ENCODE measurements around the gene PHACTR1.
A peak's percentile ranks its signal among the peaks of the same experiment; 100 is the strongest.
"Not testable (repeated sequence)": the region's sequence is repeated elsewhere in the genome, so short reads cannot be mapped to it uniquely, and the experiment has no call there.

Gene PHACTR1

DNA sequence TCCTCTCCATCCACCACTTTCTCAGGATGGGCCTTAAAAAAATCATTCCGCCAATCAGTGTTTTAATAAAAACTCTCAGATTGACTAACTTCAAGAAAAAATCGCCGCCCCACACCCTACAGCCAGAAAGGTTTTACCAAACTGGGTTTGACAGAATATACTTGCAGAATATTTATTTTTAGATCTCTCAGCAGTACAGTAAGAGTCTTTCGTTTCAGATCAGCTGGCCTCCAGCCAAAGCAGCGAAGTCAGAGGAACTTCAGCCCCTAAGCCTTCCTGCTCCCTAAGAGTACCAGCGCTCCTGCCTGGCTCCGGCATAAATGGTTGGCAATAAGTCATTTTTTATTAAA is 587.1 kb downstream of the PHACTR1 start:
- FAIRE-seq (no peak), DNase-seq (ENCODE audit: low spot score) (peak; percentile 20)

DNA sequence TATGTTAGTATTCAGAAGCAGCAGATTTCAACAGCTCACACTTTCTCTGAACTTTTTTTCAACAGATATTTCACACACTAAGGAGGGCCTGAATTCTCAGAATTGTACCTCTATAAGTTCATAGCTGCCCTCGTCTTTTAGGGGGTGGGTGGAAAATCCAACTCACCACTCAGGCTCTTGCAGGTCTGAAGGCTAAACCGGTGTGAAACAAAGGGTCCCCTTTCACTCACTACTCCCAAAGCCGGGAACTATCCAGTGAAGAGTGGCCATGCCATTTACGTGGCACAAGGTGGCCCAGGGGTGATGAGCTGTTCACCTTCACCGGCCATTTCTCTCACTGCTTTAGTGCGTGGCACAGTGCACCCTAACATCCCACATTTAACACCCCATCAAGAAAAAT is 587.5 kb downstream of the PHACTR1 start:
- no peak for FAIRE-seq
- no peak for DNase-seq (ENCODE audit: low spot score)

DNA sequence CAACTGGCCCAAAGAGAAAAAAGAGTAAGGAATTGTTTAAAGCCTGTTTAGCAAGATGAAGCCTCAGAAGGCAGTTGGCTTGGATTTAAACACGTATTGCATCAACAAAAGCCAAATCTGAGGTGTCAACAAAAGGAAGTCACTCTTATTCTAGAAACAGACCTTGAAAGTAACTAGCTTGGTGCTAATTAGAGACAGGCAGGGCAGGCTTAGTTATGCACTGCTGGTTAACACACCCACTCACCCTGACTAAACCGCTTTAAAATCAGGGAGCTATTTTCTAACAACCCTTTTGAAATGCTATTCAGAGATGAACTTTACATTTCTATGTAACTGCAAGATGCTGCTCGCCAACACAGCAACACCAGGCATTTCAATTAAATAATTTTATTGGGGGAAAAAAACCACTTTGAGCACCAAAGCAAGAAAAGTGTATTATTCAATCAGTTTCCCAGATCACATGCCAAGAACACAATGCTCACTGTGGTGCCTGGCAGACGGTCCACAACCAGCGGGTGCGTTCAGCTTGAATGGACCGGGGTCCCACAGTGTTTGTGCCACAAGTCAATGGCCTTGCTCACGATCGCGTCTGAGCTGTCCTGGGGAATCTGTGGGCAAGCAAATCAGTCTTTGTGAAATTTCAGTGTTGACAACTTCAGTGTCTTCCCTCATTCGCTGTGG is 588.2 kb downstream of the PHACTR1 start:
- no peak for DNase-seq (ENCODE audit: low spot score)
- no peak for FAIRE-seq

DNA sequence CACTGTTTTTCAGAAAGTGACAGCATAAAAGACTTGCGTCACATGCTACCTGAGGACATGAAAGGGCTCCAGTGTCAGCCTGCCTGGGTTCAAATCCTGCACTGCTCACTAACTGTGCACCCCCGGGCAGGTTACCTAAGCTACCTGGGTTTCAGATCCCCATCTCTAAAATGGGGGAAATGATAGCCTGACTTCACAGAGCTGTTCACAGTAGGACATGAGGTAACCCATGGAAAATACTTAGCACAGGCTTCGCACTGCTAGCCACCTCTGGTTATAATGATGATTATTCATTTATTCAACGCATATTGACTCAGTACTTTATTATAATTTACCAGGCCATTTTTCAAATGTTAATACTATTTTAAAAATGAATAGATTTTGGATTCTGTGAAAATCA is 588.7 kb downstream of the PHACTR1 start:
- DNase-seq (ENCODE audit: low spot score) (no peak), FAIRE-seq (no peak)

DNA sequence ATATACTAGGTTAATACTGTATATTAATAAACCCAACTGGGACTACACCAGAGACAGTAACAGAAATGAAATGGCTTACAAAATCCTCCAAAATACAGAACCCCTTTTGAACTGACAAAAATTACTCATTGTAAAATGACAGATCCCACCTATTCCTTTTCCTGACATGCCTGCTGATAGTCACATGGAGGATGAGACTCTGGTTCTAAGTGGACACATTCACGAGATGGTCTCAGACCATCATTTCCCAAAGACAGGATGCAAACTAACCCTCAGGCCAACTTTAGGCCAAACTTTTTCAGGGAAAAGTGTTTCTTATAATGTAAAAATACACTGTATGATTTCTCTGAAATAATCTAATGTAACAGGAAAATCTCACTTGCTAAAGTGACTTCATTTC is 589.2 kb downstream of the PHACTR1 start:
- DNase-seq (ENCODE audit: low spot score): no peak
- FAIRE-seq: no peak

DNA sequence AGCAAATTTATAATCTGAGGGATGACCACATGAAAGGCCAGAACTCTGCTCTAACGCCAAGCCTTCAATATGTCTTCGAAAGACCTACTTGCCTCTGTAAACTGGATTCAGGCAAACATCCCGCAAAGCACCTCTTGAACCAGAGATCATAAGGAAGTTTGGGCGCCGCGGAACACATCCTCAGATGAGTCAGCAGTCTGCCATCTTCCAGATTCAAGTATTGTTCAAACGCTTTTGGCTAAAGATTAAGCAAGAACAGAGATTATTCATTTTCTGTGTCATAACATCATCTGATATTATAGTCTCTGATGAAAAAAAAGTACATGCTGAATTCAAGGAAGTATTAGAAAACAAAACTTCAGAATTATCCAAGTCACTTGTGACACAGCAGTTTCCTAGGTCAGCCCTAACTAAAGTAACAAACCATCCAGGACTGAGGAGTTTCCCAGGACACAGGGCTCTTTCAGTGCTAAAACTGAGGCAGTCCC is 591.0 kb downstream of the PHACTR1 start:
- DNase-seq (ENCODE audit: low spot score): peak; percentile 33
- no peak for FAIRE-seq

DNA sequence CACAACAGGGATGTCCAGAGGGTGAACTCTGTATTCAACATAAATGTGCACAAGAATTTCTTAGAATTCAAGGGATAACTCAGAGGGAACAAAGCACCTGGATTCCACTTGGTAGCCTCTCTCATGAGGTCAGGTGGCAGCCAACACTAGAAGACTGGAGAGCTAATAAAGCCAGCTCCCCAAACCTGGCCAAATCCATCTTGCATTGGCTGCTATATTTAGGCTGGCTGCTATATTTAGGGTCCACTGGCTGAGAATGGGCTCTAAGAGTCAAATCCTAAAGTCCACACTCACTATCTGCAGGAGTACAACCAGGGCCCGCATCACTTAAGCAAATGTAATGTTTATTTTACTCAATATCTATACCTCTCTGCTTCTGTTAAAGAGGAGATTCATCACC is 591.8 kb downstream of the PHACTR1 start:
- no peak for DNase-seq (ENCODE audit: low spot score)
- FAIRE-seq: no peak

DNA sequence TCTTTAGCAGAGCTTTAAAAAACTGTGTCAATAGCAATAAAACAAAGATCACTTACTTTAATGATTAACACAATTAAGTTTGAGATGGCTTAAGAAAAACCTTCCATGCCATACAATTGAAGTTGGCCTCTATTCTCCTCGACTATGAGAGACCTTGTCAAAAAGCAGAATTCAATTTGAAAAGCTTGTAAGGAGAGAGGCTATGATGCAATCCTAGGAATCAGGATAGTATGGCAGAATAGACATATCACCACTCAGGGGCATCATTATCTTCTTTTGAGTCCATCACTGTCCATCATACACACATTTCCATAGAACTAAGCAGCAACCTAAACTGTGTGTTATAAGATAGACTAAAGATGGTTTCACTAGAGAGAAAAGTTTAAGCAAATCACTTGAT is 594.6 kb downstream of the PHACTR1 start:
- FAIRE-seq: no peak
- no peak for DNase-seq (ENCODE audit: low spot score)

DNA sequence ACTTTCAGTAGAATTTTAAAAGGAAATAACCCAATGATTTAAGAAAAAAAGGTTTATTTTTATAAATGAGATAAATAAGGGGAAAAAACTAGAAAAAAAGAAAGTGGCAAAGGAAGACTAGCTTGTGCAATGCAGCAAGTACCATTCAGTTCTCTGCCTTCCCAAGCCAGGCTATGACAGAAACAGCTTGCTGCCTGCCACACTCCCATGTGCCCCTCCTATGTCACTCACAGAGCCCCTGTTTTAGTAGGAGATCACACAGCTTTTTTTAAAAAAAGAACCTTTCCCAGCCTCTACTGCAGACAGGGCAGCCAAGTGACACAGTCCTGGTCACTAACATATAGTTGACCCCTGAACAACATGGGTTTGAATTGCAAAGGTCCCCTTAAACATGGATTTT is 598.2 kb downstream of the PHACTR1 start:
- FAIRE-seq (no peak), DNase-seq (ENCODE audit: low spot score) (no peak)

DNA sequence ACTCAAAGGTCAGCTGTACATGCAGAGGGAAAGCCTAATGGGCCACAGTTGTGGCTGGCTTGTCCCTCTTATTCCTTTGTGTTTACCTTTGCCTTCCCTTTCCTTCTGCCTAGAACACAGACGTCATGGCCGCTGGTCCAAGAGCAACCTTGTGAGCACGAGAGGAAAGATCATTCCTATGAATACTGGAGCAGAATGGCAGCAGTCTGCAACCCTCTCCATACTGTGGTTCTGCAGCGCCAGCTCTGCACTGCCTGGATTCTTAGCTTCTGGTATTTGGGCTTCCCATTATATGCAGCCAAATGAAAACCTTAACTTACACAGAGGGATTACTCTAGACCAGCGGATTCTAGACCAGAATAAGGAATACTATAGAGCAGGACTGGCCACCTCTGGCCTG is 599.3 kb downstream of the PHACTR1 start:
- no peak for DNase-seq (ENCODE audit: low spot score)
- no peak for FAIRE-seq

DNA sequence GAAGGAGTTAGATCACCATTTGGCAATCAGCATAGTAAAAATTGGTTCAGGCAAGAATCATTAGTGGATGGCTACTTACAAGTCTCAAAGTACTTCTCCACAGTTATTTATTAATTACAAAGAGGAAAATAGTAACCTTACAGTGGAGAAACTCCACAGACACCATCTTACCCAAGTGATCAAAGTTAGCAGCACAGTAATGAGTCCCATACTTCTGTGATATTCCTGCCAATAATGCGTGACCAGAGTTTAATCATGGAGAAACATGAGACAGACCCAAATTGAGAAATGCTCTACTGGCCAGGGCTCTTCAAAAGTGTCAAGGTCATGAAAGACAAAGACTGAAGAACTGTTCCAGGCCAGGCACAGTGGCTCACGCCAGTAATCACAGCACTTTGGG is 602.3 kb downstream of the PHACTR1 start:
- no peak for FAIRE-seq

DNA sequence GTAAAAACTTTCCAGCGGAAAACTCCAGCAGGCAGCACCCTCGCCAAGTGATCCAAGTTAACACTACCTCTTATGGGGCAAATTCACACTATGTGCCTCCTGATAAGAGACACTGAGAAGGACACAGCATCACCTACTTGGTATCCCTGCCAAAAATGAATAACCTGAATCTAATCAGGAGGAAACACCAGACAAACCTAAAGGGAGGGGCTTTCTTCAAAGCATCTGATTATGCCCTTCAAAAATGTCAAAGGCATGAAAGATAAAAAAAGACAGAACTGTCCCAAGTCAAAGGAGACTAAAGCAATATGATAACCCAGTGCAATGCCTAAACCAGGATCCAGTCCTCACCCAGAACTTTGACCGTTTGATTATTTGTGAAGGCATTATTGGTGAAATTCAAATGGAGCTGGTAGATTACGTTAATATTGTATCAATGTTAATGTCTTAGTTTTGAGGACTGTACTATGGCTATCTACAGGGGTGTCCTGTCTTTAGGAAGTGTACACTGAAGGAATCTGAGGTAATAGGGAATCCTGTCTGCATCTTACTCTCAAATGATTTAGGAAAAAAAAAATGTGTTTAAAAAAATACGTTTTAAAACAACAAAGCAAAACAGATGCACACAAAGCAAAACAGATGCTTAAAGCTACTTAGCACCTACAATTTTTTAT is 603.5 kb downstream of the PHACTR1 start:
- FAIRE-seq (no peak), DNase-seq (ENCODE audit: low spot score) (no peak)

More for the DNA sequence above, 602.3 kb downstream of the PHACTR1 start:
- DNase-seq (ENCODE audit: low spot score): no peak

DNA sequence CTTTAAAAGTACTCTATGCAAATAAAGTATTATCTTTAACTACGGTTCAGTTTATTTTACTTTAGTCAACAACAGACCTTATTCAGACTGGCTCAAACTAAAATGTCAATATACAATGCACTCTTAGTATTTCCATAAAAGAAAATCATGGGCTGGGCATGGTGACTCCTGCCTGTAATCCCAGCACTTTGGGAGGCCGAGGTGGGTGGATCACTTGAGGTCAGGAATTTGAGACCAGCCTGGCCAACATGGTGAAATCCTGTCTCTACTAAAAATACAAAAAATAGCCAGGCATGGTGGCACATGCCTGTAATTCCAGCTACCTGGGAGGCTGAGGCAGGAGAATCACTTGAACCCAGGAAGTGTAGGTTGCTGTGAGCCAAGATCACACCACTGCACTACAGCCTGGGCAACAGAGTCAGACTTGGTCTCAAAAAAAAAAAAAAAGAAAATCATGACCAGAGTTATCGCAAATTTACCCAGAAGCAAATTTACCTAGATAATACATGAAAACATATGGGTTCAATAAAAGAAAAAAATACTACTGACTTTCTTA is 609.5 kb downstream of the PHACTR1 start:
- not testable (repeated sequence) for FAIRE-seq; DNase-seq (ENCODE audit: low spot score)

DNA sequence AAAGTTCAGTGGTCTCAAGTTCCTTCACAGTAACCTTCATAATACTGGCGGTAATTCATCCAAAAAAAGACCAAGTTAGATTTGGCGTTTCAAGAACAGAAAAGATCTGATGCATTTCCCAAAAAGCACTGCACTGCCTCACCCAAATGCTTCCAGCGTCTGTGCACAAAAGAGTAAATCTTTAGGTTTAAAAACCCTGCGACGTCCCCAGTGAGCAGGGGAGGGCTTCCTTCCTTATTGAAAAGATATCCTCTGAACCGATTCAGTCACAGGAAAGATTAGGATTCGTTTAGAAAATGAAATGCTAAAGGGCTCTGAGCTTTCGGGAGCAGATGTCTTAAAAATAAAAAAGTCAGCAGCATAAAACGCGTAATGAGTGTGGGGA is 611.1 kb downstream of the PHACTR1 start:
- FAIRE-seq (no peak), DNase-seq (ENCODE audit: low spot score) (no peak)

DNA sequence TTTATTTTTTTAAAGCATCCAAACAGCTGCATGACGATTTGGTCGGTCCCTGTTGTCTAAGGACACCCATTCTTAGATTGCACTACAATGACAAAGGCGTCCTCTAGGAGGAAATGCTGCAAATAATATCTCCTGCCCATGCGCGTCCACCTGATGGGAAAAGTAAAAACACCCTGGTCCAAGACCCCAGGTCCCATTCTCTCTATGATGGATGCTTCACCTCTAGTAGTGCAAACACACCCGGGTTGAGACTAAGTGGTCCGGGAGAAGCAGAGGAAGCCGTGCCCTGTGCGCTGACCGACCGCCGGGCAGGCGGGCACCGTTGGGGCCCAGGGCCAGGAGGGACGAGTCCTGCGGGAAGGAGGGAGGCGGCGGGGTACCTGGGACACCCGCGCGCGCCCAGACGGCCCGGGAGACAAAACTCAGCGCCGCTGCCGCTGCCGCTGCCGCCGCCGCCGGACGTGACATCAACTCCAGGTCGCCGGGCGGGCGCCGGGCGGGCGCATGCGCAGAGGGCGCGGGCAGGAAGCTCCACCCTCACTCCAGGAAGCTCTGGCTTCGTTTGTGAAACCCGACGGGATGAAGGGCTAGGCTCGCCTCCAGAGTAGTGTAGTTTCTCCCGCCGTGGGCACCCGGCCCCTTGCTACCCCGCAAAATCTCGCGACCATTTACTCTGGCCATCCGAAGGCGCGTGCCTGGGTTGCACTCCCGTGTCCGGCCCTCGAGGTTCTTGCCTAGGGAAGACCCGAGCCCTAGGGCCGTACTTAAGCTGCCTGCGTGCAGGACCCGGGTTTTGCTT is 611.7 kb downstream of the PHACTR1 start, which contains the start of gene TBC1D7:
TSS of gene TBC1D7 (minus strand) at position 462 of the 799 bp plus-strand sequence. CDS start 1,639 bp downstream, outside the sequence.
- FAIRE-seq: no peak
- DNase-seq (ENCODE audit: low spot score): peak; percentile 92

DNA sequence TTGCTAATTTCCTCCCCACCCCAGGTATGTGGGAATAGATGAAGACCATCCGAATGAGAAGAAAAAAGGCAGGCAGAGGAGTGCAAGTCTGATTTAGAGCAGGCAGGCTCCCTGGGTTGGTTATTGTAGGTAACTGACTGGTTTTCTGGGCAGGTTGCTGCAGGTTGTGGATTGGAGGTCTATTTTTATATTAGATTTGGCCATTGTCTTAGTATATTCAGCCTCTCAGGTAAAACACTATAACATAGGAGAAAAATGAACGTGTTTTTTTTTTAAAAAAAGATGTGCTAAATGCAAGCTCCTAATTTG is 612.3 kb downstream of the PHACTR1 start:
- DNase-seq (ENCODE audit: low spot score) (no peak), FAIRE-seq (no peak)

DNA sequence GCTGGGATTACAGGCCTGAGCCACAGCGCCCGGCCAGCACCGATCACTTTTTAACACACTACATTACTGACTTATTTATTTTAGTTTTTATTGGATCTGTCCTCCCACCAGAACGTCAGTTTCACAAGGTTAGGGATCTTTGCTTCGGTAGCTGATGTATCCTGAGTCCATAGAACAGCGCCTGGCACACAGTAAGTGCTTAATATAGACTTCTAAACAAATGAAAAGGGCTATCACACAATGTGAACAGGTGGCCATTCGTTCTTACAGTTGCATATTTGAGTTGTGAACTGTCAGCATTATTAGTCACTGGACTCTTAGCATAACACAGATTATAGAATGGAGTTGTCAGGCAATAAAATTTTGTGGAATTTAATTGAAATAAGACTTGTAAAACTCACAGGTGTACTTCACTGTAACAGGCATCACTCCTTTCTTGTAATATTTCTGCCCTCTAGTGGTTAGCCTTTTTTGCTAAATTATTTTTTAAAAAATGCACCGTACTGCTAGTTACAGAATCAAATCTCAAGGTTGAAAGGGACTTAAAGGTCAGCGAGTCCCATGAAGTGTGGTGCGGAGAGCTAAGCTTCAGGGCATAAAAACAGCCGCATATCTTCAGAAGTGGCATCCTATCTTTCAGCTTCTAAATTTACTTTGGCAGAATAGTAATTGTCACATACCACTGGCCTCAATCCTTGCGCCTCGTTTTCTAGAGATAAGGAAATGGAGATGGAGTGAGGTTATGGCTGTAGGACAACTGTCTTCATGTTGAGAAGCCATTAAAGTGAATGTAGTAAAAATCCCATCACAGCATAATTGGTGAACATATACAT is 615.2 kb downstream of the PHACTR1 start:
- DNase-seq (ENCODE audit: low spot score): peak; percentile 25
- no peak for FAIRE-seq

DNA sequence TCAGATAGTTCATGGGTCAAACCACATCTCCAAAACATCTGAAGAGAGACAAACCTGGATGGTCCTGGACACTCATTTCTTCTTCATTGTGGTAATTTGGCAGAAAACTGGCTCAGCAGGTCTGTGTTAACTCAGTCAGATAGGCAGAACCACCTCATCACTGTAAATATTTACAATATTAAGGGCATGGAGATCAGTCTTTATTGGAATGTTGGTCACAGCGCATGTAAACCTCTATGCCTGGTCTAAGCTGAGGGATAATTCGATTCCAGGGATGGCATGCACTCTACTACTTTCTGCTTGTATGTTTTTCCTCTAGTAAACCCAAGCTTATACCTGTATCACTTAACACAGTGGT is 615.8 kb downstream of the PHACTR1 start:
- DNase-seq (ENCODE audit: low spot score): no peak
- FAIRE-seq: no peak

DNA sequence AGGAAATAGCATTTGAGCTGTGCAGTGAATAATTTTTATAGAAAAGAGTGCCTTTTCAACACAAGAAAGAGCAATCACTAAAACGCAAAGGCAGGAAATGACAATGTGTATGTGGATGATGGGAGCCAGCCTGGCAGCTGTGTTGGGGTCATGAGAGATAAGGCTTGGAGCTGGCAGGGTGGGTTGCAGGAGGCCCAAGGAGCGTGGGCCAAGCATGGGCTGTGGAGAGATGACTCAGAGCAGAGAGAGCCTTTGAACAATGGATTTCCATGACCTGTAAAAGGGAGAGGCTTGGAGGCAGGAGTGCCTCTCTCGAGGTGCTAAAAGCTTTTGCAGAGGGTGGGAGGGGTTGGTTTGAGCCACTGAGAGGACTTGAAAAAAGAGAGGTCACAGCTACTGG is 618.4 kb downstream of the PHACTR1 start:
- no peak for FAIRE-seq
- DNase-seq (ENCODE audit: low spot score): peak; percentile 33

DNA sequence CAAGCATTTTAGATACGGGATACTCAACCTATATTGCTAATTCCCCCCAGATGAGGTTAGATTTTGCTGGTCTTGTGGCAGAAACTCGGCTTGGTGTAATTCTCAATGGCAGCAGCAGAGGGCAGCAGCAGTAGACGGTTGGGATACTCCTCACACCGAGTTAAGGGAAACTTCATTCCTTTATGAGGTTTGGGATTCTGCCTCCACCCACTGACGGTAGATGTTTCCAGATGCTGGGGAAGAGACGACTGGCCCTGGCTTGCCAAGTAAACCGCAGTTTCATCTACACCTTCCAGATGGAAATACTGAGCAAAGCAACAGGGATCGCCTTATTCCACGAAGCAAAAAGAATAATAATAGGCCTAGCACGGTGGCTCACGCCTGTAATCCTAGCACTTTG is 620.0 kb downstream of the PHACTR1 start:
- peak; percentile 77 for DNase-seq (ENCODE audit: low spot score)
- FAIRE-seq: no peak

DNA sequence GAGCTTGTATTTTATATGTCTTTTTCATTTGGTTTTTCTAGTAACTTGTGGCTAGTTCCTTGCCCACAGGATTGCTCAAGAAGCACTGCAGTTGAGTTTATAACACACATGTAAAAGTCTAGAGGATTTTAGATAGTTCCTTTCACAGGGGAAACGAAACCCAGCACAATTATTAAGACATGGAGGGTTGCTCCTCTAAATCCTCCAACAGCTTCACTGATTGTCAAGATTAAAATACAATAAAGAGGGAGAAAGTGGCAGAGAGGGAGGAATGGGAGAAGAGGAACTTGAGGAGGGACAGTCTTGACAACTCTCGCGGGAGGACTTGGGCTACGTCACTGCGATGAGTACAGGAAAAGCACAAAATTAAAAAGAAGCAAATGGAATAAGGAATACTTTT is 621.5 kb downstream of the PHACTR1 start:
- DNase-seq (ENCODE audit: low spot score) (no peak), FAIRE-seq (no peak)
